ENCODE measurements around the gene KCNS3. TPM values are rescaled to one million over a fixed set of nuclear protein-coding genes. Genes with fewer than 3 reads are reported as not detected.

KCNS3 gene
- total RNA-seq (2021; fragmentation: NEBNext Ultra II Directional; extraction: Animal tissue kit (Norgen Biotek cat#: 25700)): 1 to 10 TPM in 4 of 6 experiments, under 1 TPM in 2; 0.83 to 2.1 (median 1.3) TPM
- long read RNA-seq, partial matches to known transcripts: 0 of 4 reads
- long read RNA-seq, other reads (novel, unspliced or antisense): 0 of 4 reads

- Mint-ChIP-seq H3K9me3 (no peaks in the 10 kb centered on the region), H3K27ac (no peak within 1 kb of the TSS), H3K27me3 (ENCODE audit: insufficient read depth) (peaks cover 37% of the 10 kb centered on the region), H3K4me3 (peak within 1 kb of the TSS; percentile 87), H3K4me1 (ENCODE audit: low read depth) (no peaks in the 10 kb centered on the region; the same call in 1 of the 2 replicates), H3K36me3 (ENCODE audit: low read depth) (no peaks in the 10 kb centered on the region)
- no peak for TF ChIP-seq CTCF (IDR thresholded peaks at IDR 0.05)
- DNase-seq: no peak
Observed at GRCh38 chr2:17878281-17879136, at the start of gene KCNS3. Gene KCNS3 (plus strand): TSS chr2:17878667. CDS start chr2:17931009, 52,342 bp downstream.

- DNase-seq: peak; percentile 61
- no peaks in the 10 kb centered on the region for H3K36me3 Mint-ChIP-seq (ENCODE audit: low read depth)
- peak; percentile 88 for TF ChIP-seq CTCF (IDR thresholded peaks at IDR 0.05)
- no peaks in the 10 kb centered on the region for H3K9me3 Mint-ChIP-seq
- peak overlapping the region; percentile 30; the same call in 1 of the 2 replicates for H3K4me3 Mint-ChIP-seq
- H3K27me3 Mint-ChIP-seq (ENCODE audit: insufficient read depth): peaks cover 13% of the 10 kb centered on the region
- H3K4me1 Mint-ChIP-seq (ENCODE audit: low read depth): no peaks in the 10 kb centered on the region
- no peak overlapping the region for H3K27ac Mint-ChIP-seq
Observed at GRCh38 chr2:17830053-17831034, 48.1 kb upstream of the KCNS3 start.

GRCh38 chr2:17835516-17835915 lies 43.0 kb upstream of the KCNS3 start:
- Mint-ChIP-seq H3K9me3 (no peaks in the 10 kb centered on the region), H3K4me3 (no peak overlapping the region), H3K36me3 (ENCODE audit: low read depth) (no peaks in the 10 kb centered on the region), H3K27ac (no peak overlapping the region), H3K4me1 (ENCODE audit: low read depth) (no peaks in the 10 kb centered on the region), H3K27me3 (ENCODE audit: insufficient read depth) (peaks cover 7% of the 10 kb centered on the region)
- no peak for DNase-seq
- TF ChIP-seq CTCF (IDR thresholded peaks at IDR 0.05): no peak

GRCh38 chr2:17839959-17840358 lies 38.5 kb upstream of the KCNS3 start:
- TF ChIP-seq CTCF (IDR thresholded peaks at IDR 0.05): no peak
- Mint-ChIP-seq H3K36me3 (ENCODE audit: low read depth) (no peaks in the 10 kb centered on the region), H3K27ac (no peak overlapping the region), H3K4me3 (no peak overlapping the region), H3K4me1 (ENCODE audit: low read depth) (no peaks in the 10 kb centered on the region), H3K27me3 (ENCODE audit: insufficient read depth) (peaks cover 3% of the 10 kb centered on the region), H3K9me3 (no peaks in the 10 kb centered on the region)
- no peak for DNase-seq

GRCh38 chr2:17843457-17843856 lies 35.0 kb upstream of the KCNS3 start:
- H3K4me1 Mint-ChIP-seq (ENCODE audit: low read depth): no peaks in the 10 kb centered on the region
- peaks cover 10% of the 10 kb centered on the region for H3K27me3 Mint-ChIP-seq (ENCODE audit: insufficient read depth)
- no peaks in the 10 kb centered on the region for H3K36me3 Mint-ChIP-seq (ENCODE audit: low read depth)
- no peaks in the 10 kb centered on the region for H3K9me3 Mint-ChIP-seq
- TF ChIP-seq CTCF (IDR thresholded peaks at IDR 0.05): no peak
- no peak overlapping the region for H3K4me3 Mint-ChIP-seq
- no peak overlapping the region for H3K27ac Mint-ChIP-seq
- no peak for DNase-seq
